Neural cell (in vitro differentiated cells): ENCODE data around the gene COPS6. TPM values are rescaled to one million over a fixed set of nuclear protein-coding genes. Genes with fewer than 3 reads are reported as not detected.

Source experiments
- H2AFZ ChIP-seq: fragments of 200-600, 300-800 bp; sonication (generic), shearing (Covaris generic); 2 replicates; pipeline ENCODE4 v1.6.0; 2014; ENCODE audit warnings: low read depth, mild to moderate bottlenecking, antibody characterized with exemption, low read length, moderate library complexity
- H3F3A ChIP-seq: fragments of 200-600 bp; shearing (Covaris generic); 2 replicates; pipeline ENCODE4 v1.6.1; 2016; ENCODE audit warnings: mild to moderate bottlenecking, moderate library complexity, mixed read lengths, antibody characterized with exemption, low read length; ENCODE audit not compliant: insufficient read depth, poor library complexity, severe bottlenecking
- H3K27ac ChIP-seq: fragments of 200-600, 300-800 bp; sonication (generic), shearing (Covaris generic); 2 replicates; pipeline ENCODE4 v1.5.1; 2014; ENCODE audit warnings: mild to moderate bottlenecking, low read length, moderate library complexity
- H3K27me3 ChIP-seq: fragments of 300-800, 200-600 bp; sonication (generic), shearing (Covaris generic); 2 replicates; pipeline ENCODE4 v1.6.0; 2014; ENCODE audit warnings: mild to moderate bottlenecking, low read depth, low read length, moderate library complexity; ENCODE audit not compliant: insufficient read depth
- H3K36me3 ChIP-seq: fragments of 300-800, 200-600 bp; sonication (generic), shearing (Covaris generic); 2 replicates; pipeline ENCODE4 v1.5.1; 2014; ENCODE audit warnings: mild to moderate bottlenecking, antibody characterized with exemption, low read length, moderate library complexity; ENCODE audit not compliant: insufficient read depth
- H3K4me2 ChIP-seq: fragments of 300-800, 200-600 bp; sonication (generic), shearing (Covaris generic); 2 replicates; pipeline ENCODE4 v1.6.0; 2014; ENCODE audit warnings: mild to moderate bottlenecking, low read length
- H3K4me3 ChIP-seq: fragments of 300-800, 200-600 bp; sonication (generic), shearing (Covaris generic); 2 replicates; pipeline ENCODE4 v1.5.1; 2014; ENCODE audit warnings: mild to moderate bottlenecking, low read length, moderate library complexity
- H3K79me2 ChIP-seq: fragments of 200-600 bp; shearing (Covaris generic); replicated peaks from 2 replicates; pipeline ENCODE4 v1.6.0; 2014; ENCODE audit warnings: mild to moderate bottlenecking, low read length, moderate library complexity; ENCODE audit not compliant: insufficient read depth
- H3K9ac ChIP-seq: fragments of 300-800, 200-600 bp; sonication (generic), shearing (Covaris generic); 2 replicates; pipeline ENCODE4 v1.6.1; 2016; ENCODE audit warnings: mild to moderate bottlenecking, low read length, mixed read lengths
- H3K9me2 ChIP-seq: fragments of 200-600 bp; shearing (Covaris generic); 2 replicates; pipeline ENCODE4 v1.6.1; 2016; ENCODE audit warnings: mild to moderate bottlenecking, low read length, mixed read lengths; ENCODE audit not compliant: insufficient read depth
- H3K9me3 ChIP-seq: fragments of 200-600, 300-800 bp; sonication (generic), shearing (Covaris generic); 2 replicates; pipeline ENCODE4 v1.6.1; 2016; ENCODE audit warnings: mild to moderate bottlenecking, mixed run types, low read length, moderate library complexity, mixed read lengths
- H4K20me1 ChIP-seq: fragments of 200-600 bp; shearing (Covaris generic); 2 replicates; pipeline ENCODE4 v1.6.1; 2016; ENCODE audit warnings: mild to moderate bottlenecking, mixed run types; ENCODE audit not compliant: insufficient read depth
- EP300 ChIP-seq: fragments of 450-650 bp; conservative IDR thresholded peaks from 2 replicates; pipeline ENCODE4 v1.6.1; 2014; ENCODE audit warnings: antibody characterized with exemption, mild to moderate bottlenecking, moderate library complexity; ENCODE audit not compliant: poor library complexity, severe bottlenecking
- EZH2 ChIP-seq: fragments of 200-600, 300-800 bp; shearing (Covaris generic), sonication (generic); IDR thresholded peaks from 2 replicates; pipeline ENCODE4 v1.6.1; 2014; ENCODE audit warnings: antibody characterized with exemption, low read length, borderline replicate concordance, mild to moderate bottlenecking; ENCODE audit not compliant: insufficient read depth, poor library complexity, severe bottlenecking
- MXI1 ChIP-seq: fragments of 450-650 bp; conservative IDR thresholded peaks from 2 replicates; pipeline ENCODE4 v1.6.1; 2014; ENCODE audit warnings: antibody characterized with exemption, mild to moderate bottlenecking; ENCODE audit not compliant: poor library complexity, severe bottlenecking
- POLR2AphosphoS5 ChIP-seq: IDR thresholded peaks from 2 replicates; pipeline ENCODE4 v1.6.1; 2012
- RAD21 ChIP-seq: fragments of 450-650 bp; conservative IDR thresholded peaks from 2 replicates; pipeline ENCODE4 v1.6.1; 2014; ENCODE audit warnings: antibody characterized with exemption, mild to moderate bottlenecking, moderate library complexity
- SMC3 ChIP-seq: fragments of 450-650 bp; conservative IDR thresholded peaks from 2 replicates; pipeline ENCODE4 v1.6.1; 2014; ENCODE audit warnings: antibody characterized with exemption, mild to moderate bottlenecking, moderate library complexity; ENCODE audit not compliant: poor library complexity
- TAF1 ChIP-seq: IDR thresholded peaks from 2 replicates; pipeline ENCODE4 v1.6.1; 2012; ENCODE audit warnings: low read depth
- polyA plus RNA-seq: library from polyadenylated mRNA; depleted of rRNA; stranded (reverse); fragments of >200 nt; gene quantifications from 2 replicates; pipeline ENCODE4 v1.2.3, GENCODE V29; 2014
- TF ChIP-seq, protein P1 (sequence below): IDR thresholded peaks from 2 replicates; pipeline ENCODE4 v1.6.1; 2012; ENCODE audit warnings: borderline replicate concordance
- TF ChIP-seq, protein P2 (sequence below): fragments of 450-650 bp; IDR thresholded peaks from 2 replicates; pipeline ENCODE4 v1.5.1; 2014; ENCODE audit warnings: antibody characterized with exemption, mild to moderate bottlenecking, moderate library complexity; ENCODE audit not compliant: poor library complexity, severe bottlenecking

The COPS6 gene
- polyA plus RNA-seq, 1 donor from 2014 or later = 57.1 TPM

DNA sequence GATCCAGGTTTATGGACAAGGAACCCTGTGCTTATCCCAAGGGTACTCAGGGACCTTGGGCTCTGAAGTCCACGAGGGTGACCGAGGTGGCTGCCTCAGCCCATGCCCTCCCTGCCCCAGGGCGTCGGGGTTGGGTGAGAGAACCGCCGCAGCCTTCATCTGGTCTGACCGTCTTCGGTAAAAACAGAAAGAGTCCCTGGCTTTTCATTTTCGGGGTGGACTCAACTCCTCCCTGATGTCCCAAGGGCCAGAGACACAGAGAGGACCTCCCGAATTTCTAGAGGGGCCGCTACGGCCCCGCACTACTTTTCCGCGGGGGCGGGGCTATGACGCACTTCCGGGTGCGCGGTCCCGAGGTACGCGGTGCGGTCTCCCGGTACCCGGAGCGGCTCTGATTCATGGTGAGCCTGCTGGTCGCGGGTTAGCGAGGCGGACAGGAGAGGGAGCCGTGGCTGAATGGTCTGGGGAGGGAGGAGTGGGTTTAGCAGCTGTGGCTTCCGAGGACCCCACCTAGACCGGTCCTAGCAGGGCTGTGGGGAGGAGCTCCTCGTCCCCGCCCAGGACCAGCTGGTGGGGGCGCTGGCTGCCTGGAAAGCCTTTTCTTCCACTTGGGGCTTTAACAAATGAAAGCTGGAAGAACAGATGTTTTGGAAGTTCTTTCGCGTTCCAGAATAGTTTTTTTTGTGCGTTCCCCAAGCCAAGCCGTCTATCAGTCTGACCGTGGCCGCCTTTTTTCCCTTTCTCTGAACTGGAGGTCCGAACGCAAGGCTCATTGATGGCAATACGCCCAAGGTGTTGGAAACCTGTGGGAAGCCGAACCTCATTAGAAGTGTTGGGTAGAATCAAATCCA is 39.1 kb upstream of the COPS6 start, which contains the start of gene ZSCAN21:
ZSCAN21 (plus strand) TSS at position 334 of the 851 bp plus-strand sequence. CDS start 7,233 bp downstream, outside the sequence.
- H3K9me3 ChIP-seq = no peaks in the 10 kb centered on the region
- peak within 1 kb of the TSS; percentile 82 for H3K4me3 ChIP-seq
- no peak for TF ChIP-seq EZH2
- peak; percentile 46 for TF ChIP-seq SMC3
- no peak for TF ChIP-seq RAD21
- TF ChIP-seq, protein P1, sequence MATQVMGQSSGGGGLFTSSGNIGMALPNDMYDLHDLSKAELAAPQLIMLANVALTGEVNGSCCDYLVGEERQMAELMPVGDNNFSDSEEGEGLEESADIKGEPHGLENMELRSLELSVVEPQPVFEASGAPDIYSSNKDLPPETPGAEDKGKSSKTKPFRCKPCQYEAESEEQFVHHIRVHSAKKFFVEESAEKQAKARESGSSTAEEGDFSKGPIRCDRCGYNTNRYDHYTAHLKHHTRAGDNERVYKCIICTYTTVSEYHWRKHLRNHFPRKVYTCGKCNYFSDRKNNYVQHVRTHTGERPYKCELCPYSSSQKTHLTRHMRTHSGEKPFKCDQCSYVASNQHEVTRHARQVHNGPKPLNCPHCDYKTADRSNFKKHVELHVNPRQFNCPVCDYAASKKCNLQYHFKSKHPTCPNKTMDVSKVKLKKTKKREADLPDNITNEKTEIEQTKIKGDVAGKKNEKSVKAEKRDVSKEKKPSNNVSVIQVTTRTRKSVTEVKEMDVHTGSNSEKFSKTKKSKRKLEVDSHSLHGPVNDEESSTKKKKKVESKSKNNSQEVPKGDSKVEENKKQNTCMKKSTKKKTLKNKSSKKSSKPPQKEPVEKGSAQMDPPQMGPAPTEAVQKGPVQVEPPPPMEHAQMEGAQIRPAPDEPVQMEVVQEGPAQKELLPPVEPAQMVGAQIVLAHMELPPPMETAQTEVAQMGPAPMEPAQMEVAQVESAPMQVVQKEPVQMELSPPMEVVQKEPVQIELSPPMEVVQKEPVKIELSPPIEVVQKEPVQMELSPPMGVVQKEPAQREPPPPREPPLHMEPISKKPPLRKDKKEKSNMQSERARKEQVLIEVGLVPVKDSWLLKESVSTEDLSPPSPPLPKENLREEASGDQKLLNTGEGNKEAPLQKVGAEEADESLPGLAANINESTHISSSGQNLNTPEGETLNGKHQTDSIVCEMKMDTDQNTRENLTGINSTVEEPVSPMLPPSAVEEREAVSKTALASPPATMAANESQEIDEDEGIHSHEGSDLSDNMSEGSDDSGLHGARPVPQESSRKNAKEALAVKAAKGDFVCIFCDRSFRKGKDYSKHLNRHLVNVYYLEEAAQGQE = peak; percentile 85
- peak; percentile 80 for TF ChIP-seq MXI1
- peak; percentile 96 for TF ChIP-seq POLR2AphosphoS5
- TF ChIP-seq TAF1 = peak; percentile 81
- TF ChIP-seq, protein P2, sequence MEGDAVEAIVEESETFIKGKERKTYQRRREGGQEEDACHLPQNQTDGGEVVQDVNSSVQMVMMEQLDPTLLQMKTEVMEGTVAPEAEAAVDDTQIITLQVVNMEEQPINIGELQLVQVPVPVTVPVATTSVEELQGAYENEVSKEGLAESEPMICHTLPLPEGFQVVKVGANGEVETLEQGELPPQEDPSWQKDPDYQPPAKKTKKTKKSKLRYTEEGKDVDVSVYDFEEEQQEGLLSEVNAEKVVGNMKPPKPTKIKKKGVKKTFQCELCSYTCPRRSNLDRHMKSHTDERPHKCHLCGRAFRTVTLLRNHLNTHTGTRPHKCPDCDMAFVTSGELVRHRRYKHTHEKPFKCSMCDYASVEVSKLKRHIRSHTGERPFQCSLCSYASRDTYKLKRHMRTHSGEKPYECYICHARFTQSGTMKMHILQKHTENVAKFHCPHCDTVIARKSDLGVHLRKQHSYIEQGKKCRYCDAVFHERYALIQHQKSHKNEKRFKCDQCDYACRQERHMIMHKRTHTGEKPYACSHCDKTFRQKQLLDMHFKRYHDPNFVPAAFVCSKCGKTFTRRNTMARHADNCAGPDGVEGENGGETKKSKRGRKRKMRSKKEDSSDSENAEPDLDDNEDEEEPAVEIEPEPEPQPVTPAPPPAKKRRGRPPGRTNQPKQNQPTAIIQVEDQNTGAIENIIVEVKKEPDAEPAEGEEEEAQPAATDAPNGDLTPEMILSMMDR = peak; percentile 63
- peak; percentile 62 for TF ChIP-seq EP300
- no peaks in the 10 kb centered on the region for H3K27me3 ChIP-seq
- no peaks in the 10 kb centered on the region for H3K36me3 ChIP-seq
- peak within 1 kb of the TSS; percentile 92 for H3K27ac ChIP-seq
- H3K79me2 ChIP-seq = peaks cover 17% of the 10 kb centered on the region
- no peaks in the 10 kb centered on the region for H4K20me1 ChIP-seq
- peak within 1 kb of the TSS; percentile 91 for H2AFZ ChIP-seq
- H3K9me2 ChIP-seq = no peaks in the 10 kb centered on the region
- peak within 1 kb of the TSS; percentile 55 for H3K4me2 ChIP-seq
- peak within 1 kb of the TSS; percentile 93 for H3K9ac ChIP-seq
- H3F3A ChIP-seq = no peaks in the 10 kb centered on the region

DNA sequence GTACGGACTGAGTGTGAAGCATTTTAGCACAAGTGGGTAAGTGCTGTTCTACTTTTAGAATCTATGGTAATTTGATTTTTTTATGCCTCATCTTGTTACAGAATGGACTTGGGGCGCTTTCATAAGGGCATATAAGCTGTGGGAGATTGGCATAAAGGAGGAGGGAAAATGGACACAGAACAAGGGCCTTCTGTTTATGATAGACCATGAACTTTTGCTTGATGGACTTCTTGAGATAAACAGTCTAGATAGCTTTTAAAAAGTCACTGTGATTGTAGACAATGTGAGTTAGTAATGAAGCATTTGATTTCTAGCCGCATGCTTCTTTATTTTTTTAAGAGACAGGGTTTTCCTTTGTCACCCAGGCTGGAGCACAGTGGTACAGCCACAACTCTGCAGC is 37.2 kb upstream of the COPS6 start:
- Histone ChIP-seq H2AFZ (no peak overlapping the region), H3K36me3 (no peaks in the 10 kb centered on the region), H3K9me3 (no peaks in the 10 kb centered on the region), H3K27ac (no peak overlapping the region), H3K4me2 (no peak overlapping the region), H3K9me2 (no peaks in the 10 kb centered on the region), H3K79me2 (peaks cover 17% of the 10 kb centered on the region), H4K20me1 (no peaks in the 10 kb centered on the region), H3K4me3 (peak overlapping the region; percentile 25), H3K9ac (no peak overlapping the region), H3K27me3 (no peaks in the 10 kb centered on the region), H3F3A (no peaks in the 10 kb centered on the region)
- TF ChIP-seq MXI1 (no peak), RAD21 (no peak), EP300 (no peak), EZH2 (no peak), SMC3 (no peak), POLR2AphosphoS5 (no peak), TAF1 (no peak)
- TF ChIP-seq, protein P1 = no peak
- TF ChIP-seq, protein P2 = no peak
